H1 (cell line): Measurements from ENCODE around the gene PPP2R3C. TPM values are rescaled to one million over a fixed set of nuclear protein-coding genes. Genes with fewer than 3 reads are reported as not detected.

ENCODE experiments used
- CBX8 ChIP-seq: fragments of 300-800, 300-1000 bp; sonication (generic); IDR thresholded peaks from 2 replicates; pipeline ENCODE4 v1.7.1; 2016; ENCODE audit warnings: low read depth, low read length, borderline replicate concordance
- GTF2F1 ChIP-seq: IDR thresholded peaks from 2 replicates; pipeline ENCODE4 v1.6.1; 2012; ENCODE audit warnings: low read depth, low read length, improper control_type of control experiment, borderline replicate concordance
- KDM1A ChIP-seq: fragments of 200-600, 300-600 bp; sonication (generic); IDR thresholded peaks from 2 replicates; pipeline ENCODE4 v1.7.1; 2016; ENCODE audit warnings: mild to moderate bottlenecking, low read length, borderline replicate concordance
- RAD21 ChIP-seq, 2 experiments: IDR thresholded peaks in 1 of 2; conservative IDR thresholded peaks in 1 of 2; 2 replicates each; pipeline ENCODE4 v1.6.1; 2011; ENCODE audit warnings: low read depth in 2 of 2, low read length in 2 of 2, improper control_type of control experiment in 1 of 2, inconsistent platforms in 1 of 2, mild to moderate bottlenecking in 1 of 2, moderate library complexity in 1 of 2
- polyA plus RNA-seq, 7 experiments: library from polyadenylated mRNA; depleted of rRNA in 3 of 7; stranded (reverse) in 5 of 7; unstranded in 2 of 7; fragments of >200 nt in 5 of 7; fragments of 200-250 nt in 2 of 7; gene quantifications; 1 replicate in 5 of 7; 2 replicates in 1 of 7; 4 replicates in 1 of 7; pipeline versions ENCODE4 v1.2.1 to v1.2.3, GENCODE V29; 2011 to 2013; ENCODE audit warnings: missing spikeins in 2 of 7, mixed read lengths in 2 of 7
- total RNA-seq: library from RNA; stranded (reverse); fragmentation: NEBNext Ultra II Directional; extraction: Animal tissue kit (Norgen Biotek cat#: 25700); gene quantifications from 2 replicates; pipeline ENCODE4 v1.2.1, GENCODE V29; 2021

The PPP2R3C gene
- total and polyA plus RNA-seq, 2 of the 8 experiments (the other 6 are each of a cell fraction or from before 2014, with no cell fraction given): 7.1 to 26.7 TPM

- no peak for TF ChIP-seq RAD21 (IDR thresholded peaks at IDR 0.05 in 1 of 2, conservative IDR thresholded peaks at IDR 0.05 in 1 of 2; ENCODE audit: low read depth in 2 of 2, low read length in 2 of 2)
- no peak for TF ChIP-seq GTF2F1
- no peak for TF ChIP-seq CBX8
- TF ChIP-seq KDM1A: no peak
These were observed 25.4 kb upstream of the PPP2R3C start (continued) for GRCh38 chr14:35147186-35147585.
